Ovary (tissue), 3 donors: Measurements from ENCODE around the gene DIP2C.

Experiments used
- EP300 ChIP-seq: sonication (generic); formaldehyde crosslinking; IDR thresholded peaks from one replicate; pipeline ENCODE4 v1.6.1; 2017; ENCODE audit warnings: antibody characterized with exemption
- POLR2A ChIP-seq: fragments of 450-650 bp; IDR thresholded peaks from one replicate; pipeline ENCODE4 v1.6.1; 2017; ENCODE audit warnings: antibody characterized with exemption, mild to moderate bottlenecking, moderate library complexity
- TF ChIP-seq, protein P1 (sequence below), 3 donors: fragments of 450-650 bp in 2 of 3; fragments of 200-600 bp in 1 of 3; IDR thresholded peaks; one replicate each; pipeline versions ENCODE4 v1.5.1 to v1.8.0; 2016 to 2022; ENCODE audit warnings: antibody characterized with exemption in 3 of 3, mild to moderate bottlenecking in 1 of 3
- donor health status: DM: no; HTN: no; CAD: no.

DNA sequence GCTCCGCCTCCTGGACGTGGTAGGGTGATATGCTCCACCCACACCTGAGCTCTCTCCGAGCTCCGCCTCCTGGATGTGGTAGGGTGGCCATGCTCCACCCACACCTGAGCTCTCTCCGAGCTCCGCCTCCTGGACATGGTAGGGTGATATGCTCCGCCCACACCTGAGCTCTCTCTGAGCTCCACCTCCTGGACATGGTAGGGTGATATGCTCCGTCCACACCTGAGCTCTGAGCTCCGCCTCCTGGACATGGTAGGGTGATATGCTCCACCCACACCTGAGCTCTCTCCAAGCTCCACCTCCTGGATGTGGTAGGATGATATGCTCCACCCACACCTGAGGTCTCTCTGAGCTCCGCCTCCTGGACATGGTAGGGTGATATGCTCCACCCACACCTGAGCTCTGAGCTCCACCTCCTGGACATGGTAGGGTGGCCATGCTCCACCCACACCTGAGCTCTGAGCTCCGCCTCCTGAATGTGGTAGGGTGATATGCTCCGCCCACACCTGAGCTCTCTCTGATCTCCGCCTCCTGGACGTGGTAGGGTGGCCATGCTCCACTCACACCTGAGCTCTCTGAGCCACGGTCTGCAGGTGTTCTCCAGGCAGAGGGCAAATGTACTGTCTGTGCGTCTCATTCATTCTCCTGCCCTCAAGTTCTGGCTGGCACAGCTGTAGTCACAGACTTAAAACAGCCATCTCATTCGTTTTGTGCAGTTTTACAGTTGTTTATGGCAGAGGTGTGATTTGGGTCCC lies 252.4 kb downstream of the DIP2C start:
- no peak for TF ChIP-seq EP300
- TF ChIP-seq, protein P1, sequence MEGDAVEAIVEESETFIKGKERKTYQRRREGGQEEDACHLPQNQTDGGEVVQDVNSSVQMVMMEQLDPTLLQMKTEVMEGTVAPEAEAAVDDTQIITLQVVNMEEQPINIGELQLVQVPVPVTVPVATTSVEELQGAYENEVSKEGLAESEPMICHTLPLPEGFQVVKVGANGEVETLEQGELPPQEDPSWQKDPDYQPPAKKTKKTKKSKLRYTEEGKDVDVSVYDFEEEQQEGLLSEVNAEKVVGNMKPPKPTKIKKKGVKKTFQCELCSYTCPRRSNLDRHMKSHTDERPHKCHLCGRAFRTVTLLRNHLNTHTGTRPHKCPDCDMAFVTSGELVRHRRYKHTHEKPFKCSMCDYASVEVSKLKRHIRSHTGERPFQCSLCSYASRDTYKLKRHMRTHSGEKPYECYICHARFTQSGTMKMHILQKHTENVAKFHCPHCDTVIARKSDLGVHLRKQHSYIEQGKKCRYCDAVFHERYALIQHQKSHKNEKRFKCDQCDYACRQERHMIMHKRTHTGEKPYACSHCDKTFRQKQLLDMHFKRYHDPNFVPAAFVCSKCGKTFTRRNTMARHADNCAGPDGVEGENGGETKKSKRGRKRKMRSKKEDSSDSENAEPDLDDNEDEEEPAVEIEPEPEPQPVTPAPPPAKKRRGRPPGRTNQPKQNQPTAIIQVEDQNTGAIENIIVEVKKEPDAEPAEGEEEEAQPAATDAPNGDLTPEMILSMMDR (IDR thresholded peaks at IDR 0.05) = no peak
- no peak for TF ChIP-seq POLR2A
